KMS-11 (cell line): ENCODE measurements around the gene B3GNT3.
"Not testable (repeated sequence)": the region's sequence is repeated elsewhere in the genome, so short reads cannot be mapped to it uniquely, and the experiment has no call there.

ENCODE experiments used
- H2AFZ ChIP-seq: fragments of 200-600 bp; sonication (generic); 2 replicates; pipeline ENCODE4 v1.6.1; 2016; ENCODE audit warnings: antibody characterized with exemption, mixed run types, low read depth
- H3K27ac ChIP-seq: fragments of 200-600 bp; sonication (generic); 2 replicates; pipeline ENCODE4 v1.6.1; 2016; ENCODE audit warnings: mild to moderate bottlenecking, mixed run types
- H3K27me3 ChIP-seq: fragments of 200-600 bp; sonication (generic); 2 replicates; pipeline ENCODE4 v1.6.1; 2017; ENCODE audit warnings: mild to moderate bottlenecking, low read depth, mixed run types, moderate library complexity; ENCODE audit not compliant: insufficient read depth
- H3K36me3 ChIP-seq: fragments of 200-600 bp; sonication (generic); 2 replicates; pipeline ENCODE4 v1.6.1; 2017; ENCODE audit warnings: mild to moderate bottlenecking, mixed run types; ENCODE audit not compliant: insufficient read depth
- H3K4me1 ChIP-seq: fragments of 200-600 bp; sonication (generic); 2 replicates; pipeline ENCODE4 v1.6.1; 2016; ENCODE audit warnings: mild to moderate bottlenecking, low read depth, mixed run types; ENCODE audit not compliant: poor library complexity, severe bottlenecking
- H3K4me2 ChIP-seq: fragments of 200-600 bp; sonication (generic); 2 replicates; pipeline ENCODE4 v1.7.0; 2016; ENCODE audit warnings: mild to moderate bottlenecking, mixed run types
- H3K4me3 ChIP-seq: fragments of 200-600 bp; sonication (generic); IDR thresholded peaks from 2 replicates; pipeline ENCODE4 v1.6.1; 2017; ENCODE audit warnings: low read depth, low read length, mixed read lengths; ENCODE audit not compliant: insufficient read depth
- H3K79me2 ChIP-seq: fragments of 200-600 bp; sonication (generic); 2 replicates; pipeline ENCODE4 v1.6.1; 2016; ENCODE audit warnings: low read depth, mixed run types; ENCODE audit not compliant: insufficient read depth
- H3K9ac ChIP-seq: fragments of 200-600 bp; sonication (generic); 2 replicates; pipeline ENCODE4 v1.6.1; 2016; ENCODE audit warnings: mild to moderate bottlenecking, mixed run types
- H4K20me1 ChIP-seq: fragments of 200-600 bp; sonication (generic); 2 replicates; pipeline ENCODE4 v1.6.1; 2016; ENCODE audit warnings: mild to moderate bottlenecking, mixed run types; ENCODE audit not compliant: insufficient read depth
- TF ChIP-seq, protein P1 (sequence below): fragments of 200-600 bp; sonication (generic); conservative IDR thresholded peaks from 2 replicates; pipeline ENCODE4 v1.6.1; 2017; ENCODE audit warnings: low read depth, mild to moderate bottlenecking, antibody characterized with exemption, low read length, moderate library complexity, mixed read lengths

B3GNT3 gene

DNA sequence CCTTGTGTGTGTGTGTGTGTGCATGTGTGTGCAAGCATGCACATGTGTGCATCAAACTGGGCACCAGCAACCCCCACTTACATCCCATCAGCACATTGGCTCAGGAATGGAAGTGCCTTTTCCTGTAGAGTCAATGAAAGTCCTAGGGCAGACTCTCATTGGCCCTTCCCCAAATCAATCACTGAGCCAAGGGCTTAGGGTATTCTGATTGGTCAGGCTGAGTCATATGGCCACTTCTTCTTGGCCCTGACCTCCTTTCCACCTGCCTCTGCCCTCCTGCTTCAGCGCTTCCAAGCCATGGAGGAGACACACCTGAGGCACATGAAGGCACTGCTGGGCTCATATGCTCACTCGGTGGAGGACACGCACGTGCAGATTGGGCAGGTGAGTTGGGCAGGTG is 22.8 kb upstream of the B3GNT3 start:
- Histone ChIP-seq H3K9ac (no peak overlapping the region), H2AFZ (no peak overlapping the region), H3K27me3 (no peaks in the 10 kb centered on the region), H3K79me2 (no peaks in the 10 kb centered on the region), H3K36me3 (no peaks in the 10 kb centered on the region), H3K4me1 (peaks cover 8% of the 10 kb centered on the region), H3K4me2 (no peak overlapping the region), H3K27ac (no peak overlapping the region), H4K20me1 (no peaks in the 10 kb centered on the region), H3K4me3 (no peak overlapping the region)
- TF ChIP-seq, protein P1, sequence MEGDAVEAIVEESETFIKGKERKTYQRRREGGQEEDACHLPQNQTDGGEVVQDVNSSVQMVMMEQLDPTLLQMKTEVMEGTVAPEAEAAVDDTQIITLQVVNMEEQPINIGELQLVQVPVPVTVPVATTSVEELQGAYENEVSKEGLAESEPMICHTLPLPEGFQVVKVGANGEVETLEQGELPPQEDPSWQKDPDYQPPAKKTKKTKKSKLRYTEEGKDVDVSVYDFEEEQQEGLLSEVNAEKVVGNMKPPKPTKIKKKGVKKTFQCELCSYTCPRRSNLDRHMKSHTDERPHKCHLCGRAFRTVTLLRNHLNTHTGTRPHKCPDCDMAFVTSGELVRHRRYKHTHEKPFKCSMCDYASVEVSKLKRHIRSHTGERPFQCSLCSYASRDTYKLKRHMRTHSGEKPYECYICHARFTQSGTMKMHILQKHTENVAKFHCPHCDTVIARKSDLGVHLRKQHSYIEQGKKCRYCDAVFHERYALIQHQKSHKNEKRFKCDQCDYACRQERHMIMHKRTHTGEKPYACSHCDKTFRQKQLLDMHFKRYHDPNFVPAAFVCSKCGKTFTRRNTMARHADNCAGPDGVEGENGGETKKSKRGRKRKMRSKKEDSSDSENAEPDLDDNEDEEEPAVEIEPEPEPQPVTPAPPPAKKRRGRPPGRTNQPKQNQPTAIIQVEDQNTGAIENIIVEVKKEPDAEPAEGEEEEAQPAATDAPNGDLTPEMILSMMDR, result no peak

GRCh38 chr19:17775245-17775927 is 19.6 kb upstream of the B3GNT3 start:
- Histone ChIP-seq H3K4me1 (peaks cover 14% of the 10 kb centered on the region), H4K20me1 (no peaks in the 10 kb centered on the region), H3K79me2 (no peaks in the 10 kb centered on the region), H2AFZ (no peak overlapping the region), H3K4me3 (no peak overlapping the region), H3K4me2 (no peak overlapping the region), H3K27ac (no peak overlapping the region), H3K36me3 (no peaks in the 10 kb centered on the region), H3K27me3 (no peaks in the 10 kb centered on the region), H3K9ac (no peak overlapping the region)
- TF ChIP-seq, protein P1, result peak; percentile 81

GRCh38 chr19:17775991-17776803 is 18.7 kb upstream of the B3GNT3 start:
- no peaks in the 10 kb centered on the region for H3K36me3 ChIP-seq
- H4K20me1 ChIP-seq, result no peaks in the 10 kb centered on the region
- TF ChIP-seq, protein P1, result no peak
- no peak overlapping the region for H3K4me2 ChIP-seq
- no peak overlapping the region for H2AFZ ChIP-seq
- H3K79me2 ChIP-seq, result no peaks in the 10 kb centered on the region
- H3K27me3 ChIP-seq, result no peaks in the 10 kb centered on the region
- H3K4me1 ChIP-seq, result peaks cover 14% of the 10 kb centered on the region
- no peak overlapping the region for H3K27ac ChIP-seq
- no peak overlapping the region for H3K9ac ChIP-seq
- H3K4me3 ChIP-seq, result no peak overlapping the region

- H3K4me3 ChIP-seq, H3K27ac ChIP-seq, H3K27me3 ChIP-seq, H3K4me2 ChIP-seq, H4K20me1 ChIP-seq, H3K79me2 ChIP-seq, H2AFZ ChIP-seq, H3K36me3 ChIP-seq, H3K9ac ChIP-seq: not testable (repeated sequence)
- peaks cover 14% of the 10 kb centered on the region for H3K4me1 ChIP-seq
Measured at GRCh38 chr19:17777840-17778239, 17.1 kb upstream of the B3GNT3 start.
